HepG2 (cell line): ENCODE data around the gene TMTC3. TPM values are rescaled to one million over a fixed set of nuclear protein-coding genes. Genes with fewer than 3 reads are reported as not detected.

ENCODE experiments used
- ATAD3A ChIP-seq: sonication (generic); formaldehyde crosslinking; IDR thresholded peaks from 2 replicates; pipeline ENCODE4 v1.4.0; 2020; ENCODE audit warnings: missing genetic modification reagents
- BCL3 ChIP-seq: sonication (generic); formaldehyde crosslinking; IDR thresholded peaks from 2 replicates; pipeline ENCODE4 v1.5.1; 2020; ENCODE audit warnings: mild to moderate bottlenecking, missing genetic modification reagents, moderate library complexity
- CBX1 ChIP-seq: IDR thresholded peaks from one replicate; pipeline ENCODE4 v1.6.1; 2016; ENCODE audit warnings: antibody characterized with exemption, low read depth
- IKZF1 ChIP-seq: fragments of 450-650 bp; IDR thresholded peaks from 2 replicates; pipeline ENCODE4 v1.7.1; 2016
- IKZF4 ChIP-seq: sonication (generic); formaldehyde crosslinking; IDR thresholded peaks from 2 replicates; pipeline ENCODE4 v1.5.1; 2020; ENCODE audit warnings: borderline replicate concordance, mild to moderate bottlenecking, low read depth, missing genetic modification reagents; ENCODE audit errors: not compliant biosample characterization
- MATR3 ChIP-seq: sonication (generic); formaldehyde crosslinking; IDR thresholded peaks from 2 replicates; pipeline ENCODE4 v1.4.0; 2020; ENCODE audit warnings: missing genetic modification reagents
- MLX ChIP-seq: IDR thresholded peaks from 2 replicates; pipeline ENCODE4 v1.6.1; 2016
- MXD4 ChIP-seq: IDR thresholded peaks from 2 replicates; pipeline ENCODE4 v1.6.1; 2016; ENCODE audit warnings: mild to moderate bottlenecking, missing biosample characterization, missing genetic modification reagents
- RORA ChIP-seq: sonication (generic); formaldehyde crosslinking; IDR thresholded peaks from 2 replicates; pipeline ENCODE4 v1.5.0; 2020; ENCODE audit warnings: mild to moderate bottlenecking, missing genetic modification reagents, moderate library complexity
- SALL2 ChIP-seq: sonication (generic); formaldehyde crosslinking; IDR thresholded peaks from 2 replicates; pipeline ENCODE4 v1.8.1; 2023; ENCODE audit warnings: mild to moderate bottlenecking, missing genetic modification reagents, inconsistent platforms
- SMAD3 ChIP-seq: sonication (generic); formaldehyde crosslinking; IDR thresholded peaks from 2 replicates; pipeline ENCODE4 v1.4.0; 2020; ENCODE audit warnings: missing genetic modification reagents
- U2AF2 ChIP-seq: fragments of 200-400 bp; formaldehyde crosslinking; IDR thresholded peaks from 2 replicates; pipeline ENCODE4 v1.6.1; 2017; ENCODE audit warnings: low read depth, mild to moderate bottlenecking, low read length
- ZNF142 ChIP-seq: sonication (generic); formaldehyde crosslinking; IDR thresholded peaks from 2 replicates; pipeline ENCODE4 v1.4.0; 2020; ENCODE audit warnings: missing genetic modification reagents
- ZNF562 ChIP-seq: sonication (generic); formaldehyde crosslinking; IDR thresholded peaks from 2 replicates; pipeline ENCODE4 v1.8.0; 2022; ENCODE audit warnings: missing genetic modification reagents, borderline replicate concordance
- ZSCAN21 ChIP-seq: sonication (generic); formaldehyde crosslinking; IDR thresholded peaks from 2 replicates; pipeline ENCODE4 v1.8.0; 2022; ENCODE audit warnings: mild to moderate bottlenecking, missing genetic modification reagents, moderate library complexity, borderline replicate concordance
- polyA plus RNA-seq, 8 experiments: library from polyadenylated mRNA; depleted of rRNA in 3 of 8; stranded (reverse) in 7 of 8; unstranded in 1 of 8; fragments of >200 nt; fragmentation: Illumina TruSeq in 4 of 8; extraction: Trizol in 4 of 8; gene quantifications; 2 replicates each; pipeline versions ENCODE4 v1.2.1 to v1.2.3, GENCODE V29; 2011 to 2016; ENCODE audit warnings: low read depth in 4 of 8, missing spikeins in 1 of 8, mixed read lengths in 1 of 8; ENCODE audit not compliant: insufficient read depth in 1 of 8
- total RNA-seq, 5 experiments: library from RNA; depleted of rRNA; stranded (reverse); fragments of >200 nt; fragmentation: Illumina TruSeq; extraction: Trizol; gene quantifications; 2 replicates each; pipeline ENCODE4 v1.2.3, GENCODE V29; 2016; ENCODE audit warnings: low read depth in 1 of 5
- TF ChIP-seq, protein P1 (sequence below): sonication (generic); formaldehyde crosslinking; IDR thresholded peaks from 2 replicates; pipeline ENCODE4 v1.4.0; 2020; ENCODE audit warnings: missing genetic modification reagents
- TF ChIP-seq, protein P2 (sequence below): sonication (generic); formaldehyde crosslinking; IDR thresholded peaks from 2 replicates; pipeline ENCODE4 v1.4.0; 2020; ENCODE audit warnings: missing genetic modification reagents
- TF ChIP-seq, protein P3 (sequence below): sonication (generic); formaldehyde crosslinking; IDR thresholded peaks from 2 replicates; pipeline ENCODE4 v1.4.0; 2020; ENCODE audit warnings: mild to moderate bottlenecking, missing genetic modification reagents

The TMTC3 gene
- total and polyA plus RNA-seq, 2 of the 13 experiments (the other 11 are each of a cell fraction or from before 2014, with no cell fraction given) = 6.3 to 22.5 TPM

DNA sequence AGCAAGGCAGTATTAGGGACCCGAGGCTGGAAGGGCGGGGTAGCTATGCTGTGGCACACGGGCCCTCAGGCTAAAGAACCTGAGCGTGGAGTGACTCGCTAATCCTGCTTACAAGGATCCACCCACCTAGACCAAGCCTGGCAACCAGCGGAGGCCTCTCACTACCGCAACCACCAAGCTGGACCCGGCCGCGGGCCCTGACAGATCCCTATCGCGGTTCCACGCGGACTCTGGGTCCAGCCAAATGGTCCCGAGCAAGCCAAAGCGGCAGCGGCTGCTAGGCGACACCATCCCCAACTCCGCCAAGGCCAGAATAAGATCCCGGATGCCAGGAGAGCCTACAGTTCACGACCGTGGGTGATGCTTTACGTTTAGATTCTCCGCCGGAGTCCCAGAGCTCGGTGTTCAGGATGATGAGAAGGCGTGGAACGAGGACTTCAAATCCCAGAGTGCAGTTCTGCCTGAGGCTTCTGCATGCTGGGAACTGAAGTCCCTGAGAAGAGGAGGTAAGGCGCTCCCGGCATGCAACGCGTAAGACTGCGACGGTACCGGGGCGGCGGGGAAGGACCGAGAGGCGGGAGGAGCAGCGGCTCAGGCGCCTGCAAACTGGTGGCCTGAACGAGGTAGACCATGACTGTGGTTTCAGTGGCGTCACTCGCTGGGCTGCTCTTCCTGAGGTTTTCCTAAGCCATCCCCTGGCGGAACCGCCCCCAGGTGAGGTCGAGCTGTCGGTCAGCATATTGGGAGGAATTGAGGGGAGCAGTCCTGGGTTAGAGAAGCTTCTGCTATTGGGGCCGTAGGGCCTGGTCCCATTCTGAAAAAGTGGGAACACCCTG, at the start of gene TMTC3, which contains the start of gene CEP290 (continued):
- TF ChIP-seq ZNF142 (CRISPR knock-in tag) (no peak), IKZF4 (no peak), BCL3 (CRISPR knock-in tag) (no peak), MXD4 (CRISPR knock-in tag) (peak; percentile 83; the same call in 1 of the 2 replicates), ATAD3A (CRISPR knock-in tag) (no peak), IKZF1 (no peak), MATR3 (CRISPR knock-in tag) (no peak), SALL2 (CRISPR knock-in tag) (no peak), MLX (CRISPR knock-in tag) (peak; percentile 22; the same call in 1 of the 2 replicates), RORA (no peak), SMAD3 (CRISPR knock-in tag) (peak; percentile 68; the same call in 1 of the 2 replicates), CBX1 (peak; percentile 58), ZNF562 (no peak), ZSCAN21 (CRISPR knock-in tag) (no peak; the same call in 1 of the 2 replicates), U2AF2 (no peak)
- TF ChIP-seq, protein P1, sequence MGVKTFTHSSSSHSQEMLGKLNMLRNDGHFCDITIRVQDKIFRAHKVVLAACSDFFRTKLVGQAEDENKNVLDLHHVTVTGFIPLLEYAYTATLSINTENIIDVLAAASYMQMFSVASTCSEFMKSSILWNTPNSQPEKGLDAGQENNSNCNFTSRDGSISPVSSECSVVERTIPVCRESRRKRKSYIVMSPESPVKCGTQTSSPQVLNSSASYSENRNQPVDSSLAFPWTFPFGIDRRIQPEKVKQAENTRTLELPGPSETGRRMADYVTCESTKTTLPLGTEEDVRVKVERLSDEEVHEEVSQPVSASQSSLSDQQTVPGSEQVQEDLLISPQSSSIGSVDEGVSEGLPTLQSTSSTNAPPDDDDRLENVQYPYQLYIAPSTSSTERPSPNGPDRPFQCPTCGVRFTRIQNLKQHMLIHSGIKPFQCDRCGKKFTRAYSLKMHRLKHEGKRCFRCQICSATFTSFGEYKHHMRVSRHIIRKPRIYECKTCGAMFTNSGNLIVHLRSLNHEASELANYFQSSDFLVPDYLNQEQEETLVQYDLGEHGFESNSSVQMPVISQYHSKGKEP = no peak
- TF ChIP-seq, protein P2, sequence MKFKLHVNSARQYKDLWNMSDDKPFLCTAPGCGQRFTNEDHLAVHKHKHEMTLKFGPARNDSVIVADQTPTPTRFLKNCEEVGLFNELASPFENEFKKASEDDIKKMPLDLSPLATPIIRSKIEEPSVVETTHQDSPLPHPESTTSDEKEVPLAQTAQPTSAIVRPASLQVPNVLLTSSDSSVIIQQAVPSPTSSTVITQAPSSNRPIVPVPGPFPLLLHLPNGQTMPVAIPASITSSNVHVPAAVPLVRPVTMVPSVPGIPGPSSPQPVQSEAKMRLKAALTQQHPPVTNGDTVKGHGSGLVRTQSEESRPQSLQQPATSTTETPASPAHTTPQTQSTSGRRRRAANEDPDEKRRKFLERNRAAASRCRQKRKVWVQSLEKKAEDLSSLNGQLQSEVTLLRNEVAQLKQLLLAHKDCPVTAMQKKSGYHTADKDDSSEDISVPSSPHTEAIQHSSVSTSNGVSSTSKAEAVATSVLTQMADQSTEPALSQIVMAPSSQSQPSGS (CRISPR knock-in tag) = peak; percentile 77
- TF ChIP-seq, protein P3, sequence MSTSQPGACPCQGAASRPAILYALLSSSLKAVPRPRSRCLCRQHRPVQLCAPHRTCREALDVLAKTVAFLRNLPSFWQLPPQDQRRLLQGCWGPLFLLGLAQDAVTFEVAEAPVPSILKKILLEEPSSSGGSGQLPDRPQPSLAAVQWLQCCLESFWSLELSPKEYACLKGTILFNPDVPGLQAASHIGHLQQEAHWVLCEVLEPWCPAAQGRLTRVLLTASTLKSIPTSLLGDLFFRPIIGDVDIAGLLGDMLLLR (CRISPR knock-in tag) = no peak
